Neural cell (in vitro differentiated cells): ENCODE measurements around the gene KRTAP4-16. TPM values are rescaled to one million over a fixed set of nuclear protein-coding genes. Genes with fewer than 3 reads are reported as not detected.
"Not testable (repeated sequence)": the region's sequence is repeated elsewhere in the genome, so short reads cannot be mapped to it uniquely, and the experiment has no call there.

Experiments
- H2AFZ ChIP-seq: fragments of 200-600, 300-800 bp; sonication (generic), shearing (Covaris generic); 2 replicates; pipeline ENCODE4 v1.6.0; 2014; ENCODE audit warnings: low read depth, mild to moderate bottlenecking, antibody characterized with exemption, low read length, moderate library complexity
- H3F3A ChIP-seq: fragments of 200-600 bp; shearing (Covaris generic); 2 replicates; pipeline ENCODE4 v1.6.1; 2016; ENCODE audit warnings: mild to moderate bottlenecking, moderate library complexity, mixed read lengths, antibody characterized with exemption, low read length; ENCODE audit not compliant: insufficient read depth, poor library complexity, severe bottlenecking
- H3K27ac ChIP-seq: fragments of 200-600, 300-800 bp; sonication (generic), shearing (Covaris generic); 2 replicates; pipeline ENCODE4 v1.5.1; 2014; ENCODE audit warnings: mild to moderate bottlenecking, low read length, moderate library complexity
- H3K27me3 ChIP-seq: fragments of 300-800, 200-600 bp; sonication (generic), shearing (Covaris generic); 2 replicates; pipeline ENCODE4 v1.6.0; 2014; ENCODE audit warnings: mild to moderate bottlenecking, low read depth, low read length, moderate library complexity; ENCODE audit not compliant: insufficient read depth
- H3K36me3 ChIP-seq: fragments of 300-800, 200-600 bp; sonication (generic), shearing (Covaris generic); 2 replicates; pipeline ENCODE4 v1.5.1; 2014; ENCODE audit warnings: mild to moderate bottlenecking, antibody characterized with exemption, low read length, moderate library complexity; ENCODE audit not compliant: insufficient read depth
- H3K4me2 ChIP-seq: fragments of 300-800, 200-600 bp; sonication (generic), shearing (Covaris generic); 2 replicates; pipeline ENCODE4 v1.6.0; 2014; ENCODE audit warnings: mild to moderate bottlenecking, low read length
- H3K4me3 ChIP-seq: fragments of 300-800, 200-600 bp; sonication (generic), shearing (Covaris generic); 2 replicates; pipeline ENCODE4 v1.5.1; 2014; ENCODE audit warnings: mild to moderate bottlenecking, low read length, moderate library complexity
- H3K79me2 ChIP-seq: fragments of 200-600 bp; shearing (Covaris generic); replicated peaks from 2 replicates; pipeline ENCODE4 v1.6.0; 2014; ENCODE audit warnings: mild to moderate bottlenecking, low read length, moderate library complexity; ENCODE audit not compliant: insufficient read depth
- H3K9ac ChIP-seq: fragments of 300-800, 200-600 bp; sonication (generic), shearing (Covaris generic); 2 replicates; pipeline ENCODE4 v1.6.1; 2016; ENCODE audit warnings: mild to moderate bottlenecking, low read length, mixed read lengths
- H3K9me2 ChIP-seq: fragments of 200-600 bp; shearing (Covaris generic); 2 replicates; pipeline ENCODE4 v1.6.1; 2016; ENCODE audit warnings: mild to moderate bottlenecking, low read length, mixed read lengths; ENCODE audit not compliant: insufficient read depth
- H3K9me3 ChIP-seq: fragments of 200-600, 300-800 bp; sonication (generic), shearing (Covaris generic); 2 replicates; pipeline ENCODE4 v1.6.1; 2016; ENCODE audit warnings: mild to moderate bottlenecking, mixed run types, low read length, moderate library complexity, mixed read lengths
- H4K20me1 ChIP-seq: fragments of 200-600 bp; shearing (Covaris generic); 2 replicates; pipeline ENCODE4 v1.6.1; 2016; ENCODE audit warnings: mild to moderate bottlenecking, mixed run types; ENCODE audit not compliant: insufficient read depth
- EP300 ChIP-seq: fragments of 450-650 bp; conservative IDR thresholded peaks from 2 replicates; pipeline ENCODE4 v1.6.1; 2014; ENCODE audit warnings: antibody characterized with exemption, mild to moderate bottlenecking, moderate library complexity; ENCODE audit not compliant: poor library complexity, severe bottlenecking
- EZH2 ChIP-seq: fragments of 200-600, 300-800 bp; shearing (Covaris generic), sonication (generic); IDR thresholded peaks from 2 replicates; pipeline ENCODE4 v1.6.1; 2014; ENCODE audit warnings: antibody characterized with exemption, low read length, borderline replicate concordance, mild to moderate bottlenecking; ENCODE audit not compliant: insufficient read depth, poor library complexity, severe bottlenecking
- MXI1 ChIP-seq: fragments of 450-650 bp; conservative IDR thresholded peaks from 2 replicates; pipeline ENCODE4 v1.6.1; 2014; ENCODE audit warnings: antibody characterized with exemption, mild to moderate bottlenecking; ENCODE audit not compliant: poor library complexity, severe bottlenecking
- POLR2AphosphoS5 ChIP-seq: IDR thresholded peaks from 2 replicates; pipeline ENCODE4 v1.6.1; 2012
- RAD21 ChIP-seq: fragments of 450-650 bp; conservative IDR thresholded peaks from 2 replicates; pipeline ENCODE4 v1.6.1; 2014; ENCODE audit warnings: antibody characterized with exemption, mild to moderate bottlenecking, moderate library complexity
- SMC3 ChIP-seq: fragments of 450-650 bp; conservative IDR thresholded peaks from 2 replicates; pipeline ENCODE4 v1.6.1; 2014; ENCODE audit warnings: antibody characterized with exemption, mild to moderate bottlenecking, moderate library complexity; ENCODE audit not compliant: poor library complexity
- TAF1 ChIP-seq: IDR thresholded peaks from 2 replicates; pipeline ENCODE4 v1.6.1; 2012; ENCODE audit warnings: low read depth
- polyA plus RNA-seq: library from polyadenylated mRNA; depleted of rRNA; stranded (reverse); fragments of >200 nt; gene quantifications from 2 replicates; pipeline ENCODE4 v1.2.3, GENCODE V29; 2014
- TF ChIP-seq, protein P1 (sequence below): fragments of 450-650 bp; IDR thresholded peaks from 2 replicates; pipeline ENCODE4 v1.5.1; 2014; ENCODE audit warnings: antibody characterized with exemption, mild to moderate bottlenecking, moderate library complexity; ENCODE audit not compliant: poor library complexity, severe bottlenecking
- TF ChIP-seq, protein P2 (sequence below): IDR thresholded peaks from 2 replicates; pipeline ENCODE4 v1.6.1; 2012; ENCODE audit warnings: borderline replicate concordance

Gene KRTAP4-16
- polyA plus RNA-seq, 1 donor from 2014 or later = not detected

DNA sequence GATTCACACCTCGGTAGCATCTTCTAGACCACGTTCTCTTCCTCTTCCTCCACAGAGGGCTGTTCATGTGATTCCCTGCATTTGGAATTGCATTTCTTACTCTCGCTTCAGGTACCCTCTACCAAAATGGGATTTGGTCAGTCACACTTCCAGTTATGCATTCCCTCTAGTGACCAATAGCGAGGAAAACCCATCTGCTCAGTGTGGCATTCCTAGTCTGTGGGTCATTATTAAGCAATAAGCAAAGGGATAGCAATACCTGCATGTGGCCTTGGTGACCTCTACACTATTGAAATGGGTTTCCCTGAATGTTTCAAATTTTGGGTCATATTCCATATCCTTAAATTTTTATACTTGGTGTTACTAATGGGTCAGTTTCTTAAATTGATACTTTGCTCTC lies 48.0 kb upstream of the KRTAP4-16 start:
- H3K27ac ChIP-seq = no peak overlapping the region
- H3K4me2 ChIP-seq = no peak overlapping the region
- no peak overlapping the region for H3K4me3 ChIP-seq
- H3K9me3 ChIP-seq = no peaks in the 10 kb centered on the region
- H3K79me2 ChIP-seq = no peaks in the 10 kb centered on the region
- H3F3A ChIP-seq = no peaks in the 10 kb centered on the region
- H3K9ac ChIP-seq = no peak overlapping the region
- no peaks in the 10 kb centered on the region for H4K20me1 ChIP-seq
- no peaks in the 10 kb centered on the region for H3K9me2 ChIP-seq
- H2AFZ ChIP-seq = no peak overlapping the region
- TF ChIP-seq SMC3 = no peak
- no peaks in the 10 kb centered on the region for H3K36me3 ChIP-seq
- no peaks in the 10 kb centered on the region for H3K27me3 ChIP-seq

DNA sequence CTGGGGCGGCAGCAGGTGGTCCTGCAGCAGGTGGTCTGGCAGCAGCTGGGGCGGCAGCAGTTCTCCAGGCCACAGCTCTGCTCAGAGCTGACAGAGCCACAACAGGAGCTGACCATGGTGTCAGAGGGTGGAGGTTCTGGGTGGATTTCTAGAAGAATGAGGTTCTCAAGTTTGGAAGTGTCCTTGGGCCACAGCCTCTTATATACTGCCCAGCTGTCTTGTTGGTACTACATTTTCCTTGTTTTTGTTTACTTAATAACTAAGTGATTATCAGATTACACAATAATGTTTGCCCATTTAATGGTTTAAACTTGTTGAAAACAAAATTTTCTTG lies 47.6 kb upstream of the KRTAP4-16 start, which contains the start of gene KRTAP4-5:
KRTAP4-5 (minus strand) TSS at position 174 of the 334 bp plus-strand sequence; CDS start at position 116, 58 bp downstream.
- Histone ChIP-seq H3F3A (no peaks in the 10 kb centered on the region), H3K4me3 (no peak within 1 kb of the TSS), H4K20me1 (no peaks in the 10 kb centered on the region), H3K9me2 (no peaks in the 10 kb centered on the region), H3K27ac (no peak within 1 kb of the TSS), H3K27me3 (no peaks in the 10 kb centered on the region), H3K9me3 (no peaks in the 10 kb centered on the region), H3K36me3 (no peaks in the 10 kb centered on the region), H3K79me2 (no peaks in the 10 kb centered on the region), H2AFZ (no peak within 1 kb of the TSS), H3K4me2 (no peak within 1 kb of the TSS), H3K9ac (no peak within 1 kb of the TSS)
- TF ChIP-seq RAD21 (no peak), POLR2AphosphoS5 (no peak), EZH2 (no peak), MXI1 (no peak), EP300 (no peak), SMC3 (no peak), TAF1 (no peak)
- TF ChIP-seq, protein P1, sequence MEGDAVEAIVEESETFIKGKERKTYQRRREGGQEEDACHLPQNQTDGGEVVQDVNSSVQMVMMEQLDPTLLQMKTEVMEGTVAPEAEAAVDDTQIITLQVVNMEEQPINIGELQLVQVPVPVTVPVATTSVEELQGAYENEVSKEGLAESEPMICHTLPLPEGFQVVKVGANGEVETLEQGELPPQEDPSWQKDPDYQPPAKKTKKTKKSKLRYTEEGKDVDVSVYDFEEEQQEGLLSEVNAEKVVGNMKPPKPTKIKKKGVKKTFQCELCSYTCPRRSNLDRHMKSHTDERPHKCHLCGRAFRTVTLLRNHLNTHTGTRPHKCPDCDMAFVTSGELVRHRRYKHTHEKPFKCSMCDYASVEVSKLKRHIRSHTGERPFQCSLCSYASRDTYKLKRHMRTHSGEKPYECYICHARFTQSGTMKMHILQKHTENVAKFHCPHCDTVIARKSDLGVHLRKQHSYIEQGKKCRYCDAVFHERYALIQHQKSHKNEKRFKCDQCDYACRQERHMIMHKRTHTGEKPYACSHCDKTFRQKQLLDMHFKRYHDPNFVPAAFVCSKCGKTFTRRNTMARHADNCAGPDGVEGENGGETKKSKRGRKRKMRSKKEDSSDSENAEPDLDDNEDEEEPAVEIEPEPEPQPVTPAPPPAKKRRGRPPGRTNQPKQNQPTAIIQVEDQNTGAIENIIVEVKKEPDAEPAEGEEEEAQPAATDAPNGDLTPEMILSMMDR = no peak
- TF ChIP-seq, protein P2, sequence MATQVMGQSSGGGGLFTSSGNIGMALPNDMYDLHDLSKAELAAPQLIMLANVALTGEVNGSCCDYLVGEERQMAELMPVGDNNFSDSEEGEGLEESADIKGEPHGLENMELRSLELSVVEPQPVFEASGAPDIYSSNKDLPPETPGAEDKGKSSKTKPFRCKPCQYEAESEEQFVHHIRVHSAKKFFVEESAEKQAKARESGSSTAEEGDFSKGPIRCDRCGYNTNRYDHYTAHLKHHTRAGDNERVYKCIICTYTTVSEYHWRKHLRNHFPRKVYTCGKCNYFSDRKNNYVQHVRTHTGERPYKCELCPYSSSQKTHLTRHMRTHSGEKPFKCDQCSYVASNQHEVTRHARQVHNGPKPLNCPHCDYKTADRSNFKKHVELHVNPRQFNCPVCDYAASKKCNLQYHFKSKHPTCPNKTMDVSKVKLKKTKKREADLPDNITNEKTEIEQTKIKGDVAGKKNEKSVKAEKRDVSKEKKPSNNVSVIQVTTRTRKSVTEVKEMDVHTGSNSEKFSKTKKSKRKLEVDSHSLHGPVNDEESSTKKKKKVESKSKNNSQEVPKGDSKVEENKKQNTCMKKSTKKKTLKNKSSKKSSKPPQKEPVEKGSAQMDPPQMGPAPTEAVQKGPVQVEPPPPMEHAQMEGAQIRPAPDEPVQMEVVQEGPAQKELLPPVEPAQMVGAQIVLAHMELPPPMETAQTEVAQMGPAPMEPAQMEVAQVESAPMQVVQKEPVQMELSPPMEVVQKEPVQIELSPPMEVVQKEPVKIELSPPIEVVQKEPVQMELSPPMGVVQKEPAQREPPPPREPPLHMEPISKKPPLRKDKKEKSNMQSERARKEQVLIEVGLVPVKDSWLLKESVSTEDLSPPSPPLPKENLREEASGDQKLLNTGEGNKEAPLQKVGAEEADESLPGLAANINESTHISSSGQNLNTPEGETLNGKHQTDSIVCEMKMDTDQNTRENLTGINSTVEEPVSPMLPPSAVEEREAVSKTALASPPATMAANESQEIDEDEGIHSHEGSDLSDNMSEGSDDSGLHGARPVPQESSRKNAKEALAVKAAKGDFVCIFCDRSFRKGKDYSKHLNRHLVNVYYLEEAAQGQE = no peak

DNA sequence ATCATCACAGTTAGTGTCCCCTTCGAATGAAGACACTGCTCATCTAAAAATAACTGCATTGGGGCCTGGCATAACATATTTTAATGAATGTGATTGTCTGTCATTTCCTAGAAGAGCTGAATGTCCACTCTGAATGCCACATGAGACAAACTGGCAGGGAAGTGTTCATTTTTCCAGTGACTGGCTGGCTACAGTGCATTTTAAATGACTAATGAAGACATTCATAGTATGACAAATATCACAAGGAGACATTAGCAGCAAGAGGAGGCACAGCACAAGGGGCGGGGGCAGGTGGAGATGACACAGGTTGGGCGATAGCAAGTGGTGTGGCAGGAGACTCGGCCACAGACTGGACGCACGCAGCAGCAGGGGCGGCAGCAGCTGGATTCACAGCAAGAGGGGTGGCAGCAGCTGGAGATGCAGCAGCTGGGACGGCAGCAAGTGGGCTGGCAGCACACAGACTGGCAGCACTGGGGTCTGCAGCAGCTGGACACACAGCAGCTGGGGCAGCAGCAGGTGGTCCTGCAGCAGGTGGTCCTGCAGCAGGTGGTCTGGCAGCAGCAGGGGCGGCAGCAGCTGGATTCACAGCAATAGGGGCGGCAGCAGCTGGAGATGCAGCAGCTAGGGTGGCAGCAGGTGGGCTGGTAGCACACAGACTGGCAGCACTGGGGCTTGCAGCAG lies 47.1 kb upstream of the KRTAP4-16 start:
- H3K27me3 ChIP-seq, H3K4me2 ChIP-seq, H4K20me1 ChIP-seq, H3F3A ChIP-seq, H3K36me3 ChIP-seq, H3K27ac ChIP-seq, H2AFZ ChIP-seq, H3K79me2 ChIP-seq, H3K4me3 ChIP-seq, H3K9me2 ChIP-seq, H3K9ac ChIP-seq, H3K9me3 ChIP-seq: not testable (repeated sequence)
